D721Med (cell line): ENCODE measurements around the gene ALCAM.

ENCODE experiments used
- DNase-seq: peaks from one replicate; pipeline ENCODE4 v3.0.0; 2011; ENCODE audit warnings: low spot score; ENCODE audit not compliant: insufficient read length
- FAIRE-seq: peaks from 2 replicates; lab custom pipeline; 2011; peaks lifted over from hg19 to GRCh38; lab: Jason Lieb, UNC
- CTCF ChIP-seq: IDR thresholded peaks from 2 replicates; pipeline ENCODE4 v1.5.1; 2012; ENCODE audit warnings: mild to moderate bottlenecking, control low read depth; ENCODE audit not compliant: insufficient read depth; ENCODE audit errors: missing control alignments

Gene ALCAM

GRCh38 chr3:105364128-105364527 lies 2.6 kb upstream of the ALCAM start:
- DNase-seq (no peak), FAIRE-seq (no peak)
- TF ChIP-seq CTCF = no peak

- no peak for FAIRE-seq
- no peak for DNase-seq
- TF ChIP-seq CTCF = no peak
Observed at GRCh38 chr3:105365081-105365390, 1.7 kb upstream of the ALCAM start.

GRCh38 chr3:105365391-105366325 lies 1.1 kb upstream of the ALCAM start:
- no peak for FAIRE-seq
- TF ChIP-seq CTCF = no peak
- DNase-seq = no peak

- no peak for FAIRE-seq
- no peak for DNase-seq
- no peak for TF ChIP-seq CTCF
Observed at GRCh38 chr3:105367063-105367405, 325 bp downstream of the ALCAM start.

GRCh38 chr3:105367406-105368213 lies 901 bp downstream of the ALCAM start:
- FAIRE-seq = no peak
- DNase-seq = no peak
- TF ChIP-seq CTCF = no peak

- FAIRE-seq = no peak
- no peak for TF ChIP-seq CTCF
- DNase-seq = no peak
Observed at GRCh38 chr3:105368566-105369499, 2.1 kb downstream of the ALCAM start.
